Fibroblast of villous mesenchyme (primary cell): ENCODE results near the gene SLC25A38. TPM values are rescaled to one million over a fixed set of nuclear protein-coding genes. Genes with fewer than 3 reads are reported as not detected.

ENCODE experiments used
- DNase-seq: peaks from one replicate; pipeline ENCODE4 v3.0.0-alpha.2; 2010; ENCODE audit warnings: low read depth
- H3K4me3 ChIP-seq: 2 replicates; pipeline ENCODE4 v1.5.1; 2011; ENCODE audit warnings: low read depth, mild to moderate bottlenecking, low read length
- total RNA-seq: library from RNA; depleted of rRNA; stranded (reverse); fragments of >200 nt; gene quantifications from 2 replicates; pipeline ENCODE4 v1.2.3, GENCODE V29; 2012
- TF ChIP-seq, protein P1 (sequence below): IDR thresholded peaks from 2 replicates; pipeline ENCODE4 v1.5.1; 2012; ENCODE audit warnings: low read depth, mild to moderate bottlenecking, low read length; ENCODE audit not compliant: insufficient read depth

SLC25A38 gene
- total RNA-seq, 1 donor, result 22.5 TPM

DNA sequence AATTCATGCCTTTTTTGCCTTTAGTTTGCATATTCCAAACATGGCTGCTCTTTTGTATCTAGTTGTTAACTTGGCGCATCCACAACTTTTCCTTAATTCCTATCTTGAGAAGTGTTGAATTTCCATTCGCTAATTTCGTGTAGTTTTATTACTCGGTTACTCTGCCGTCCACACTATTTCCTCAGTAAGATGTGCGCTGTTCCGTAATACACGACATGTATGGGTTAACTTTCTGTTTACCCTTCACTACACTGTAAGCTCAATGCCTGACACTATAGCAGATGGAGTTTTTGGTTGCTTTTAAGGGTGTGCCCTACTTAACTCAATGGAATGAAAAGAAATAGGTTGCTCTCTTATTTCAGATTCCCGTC is 24.1 kb downstream of the SLC25A38 start:
- DNase-seq, result peak; percentile 52
- TF ChIP-seq, protein P1, sequence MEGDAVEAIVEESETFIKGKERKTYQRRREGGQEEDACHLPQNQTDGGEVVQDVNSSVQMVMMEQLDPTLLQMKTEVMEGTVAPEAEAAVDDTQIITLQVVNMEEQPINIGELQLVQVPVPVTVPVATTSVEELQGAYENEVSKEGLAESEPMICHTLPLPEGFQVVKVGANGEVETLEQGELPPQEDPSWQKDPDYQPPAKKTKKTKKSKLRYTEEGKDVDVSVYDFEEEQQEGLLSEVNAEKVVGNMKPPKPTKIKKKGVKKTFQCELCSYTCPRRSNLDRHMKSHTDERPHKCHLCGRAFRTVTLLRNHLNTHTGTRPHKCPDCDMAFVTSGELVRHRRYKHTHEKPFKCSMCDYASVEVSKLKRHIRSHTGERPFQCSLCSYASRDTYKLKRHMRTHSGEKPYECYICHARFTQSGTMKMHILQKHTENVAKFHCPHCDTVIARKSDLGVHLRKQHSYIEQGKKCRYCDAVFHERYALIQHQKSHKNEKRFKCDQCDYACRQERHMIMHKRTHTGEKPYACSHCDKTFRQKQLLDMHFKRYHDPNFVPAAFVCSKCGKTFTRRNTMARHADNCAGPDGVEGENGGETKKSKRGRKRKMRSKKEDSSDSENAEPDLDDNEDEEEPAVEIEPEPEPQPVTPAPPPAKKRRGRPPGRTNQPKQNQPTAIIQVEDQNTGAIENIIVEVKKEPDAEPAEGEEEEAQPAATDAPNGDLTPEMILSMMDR, result no peak
- peak overlapping the region; percentile 78 for H3K4me3 ChIP-seq

DNA sequence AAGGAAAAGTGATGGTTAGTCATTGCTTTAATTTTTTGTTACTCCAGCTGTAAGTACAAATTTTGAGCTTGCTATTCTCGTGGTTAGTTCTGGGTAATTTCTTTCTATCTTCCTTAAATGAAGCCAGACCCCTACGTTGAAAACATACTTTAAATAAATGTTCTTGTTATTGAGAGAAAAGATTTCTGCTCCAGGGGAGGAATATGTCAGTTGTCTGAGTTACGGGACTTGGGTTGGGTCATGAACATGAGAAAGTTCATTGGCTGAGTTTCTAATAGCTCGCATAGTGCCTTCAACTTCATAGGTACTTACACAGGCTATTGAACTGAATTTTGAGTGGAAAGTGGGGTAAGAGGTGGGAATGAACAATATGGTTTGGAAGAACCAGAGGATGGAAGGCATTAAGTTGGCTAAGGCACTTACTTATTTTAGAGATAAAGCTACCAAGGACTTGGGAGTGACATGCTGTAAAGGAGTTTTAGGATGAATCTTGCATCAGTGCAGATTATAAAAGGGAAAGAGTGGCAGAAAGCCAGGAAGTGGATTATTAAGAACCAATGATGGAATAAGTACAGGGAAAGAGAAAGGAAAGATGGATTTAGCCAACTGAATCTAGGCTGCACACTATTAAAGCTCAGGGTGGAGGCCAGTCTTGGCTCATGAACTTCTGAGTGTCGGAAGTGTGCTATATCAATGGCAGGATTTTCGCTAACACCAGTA is 24.8 kb downstream of the SLC25A38 start:
- TF ChIP-seq, protein P1, result no peak
- peak overlapping the region; percentile 78 for H3K4me3 ChIP-seq
- DNase-seq, result peak; percentile 58

DNA sequence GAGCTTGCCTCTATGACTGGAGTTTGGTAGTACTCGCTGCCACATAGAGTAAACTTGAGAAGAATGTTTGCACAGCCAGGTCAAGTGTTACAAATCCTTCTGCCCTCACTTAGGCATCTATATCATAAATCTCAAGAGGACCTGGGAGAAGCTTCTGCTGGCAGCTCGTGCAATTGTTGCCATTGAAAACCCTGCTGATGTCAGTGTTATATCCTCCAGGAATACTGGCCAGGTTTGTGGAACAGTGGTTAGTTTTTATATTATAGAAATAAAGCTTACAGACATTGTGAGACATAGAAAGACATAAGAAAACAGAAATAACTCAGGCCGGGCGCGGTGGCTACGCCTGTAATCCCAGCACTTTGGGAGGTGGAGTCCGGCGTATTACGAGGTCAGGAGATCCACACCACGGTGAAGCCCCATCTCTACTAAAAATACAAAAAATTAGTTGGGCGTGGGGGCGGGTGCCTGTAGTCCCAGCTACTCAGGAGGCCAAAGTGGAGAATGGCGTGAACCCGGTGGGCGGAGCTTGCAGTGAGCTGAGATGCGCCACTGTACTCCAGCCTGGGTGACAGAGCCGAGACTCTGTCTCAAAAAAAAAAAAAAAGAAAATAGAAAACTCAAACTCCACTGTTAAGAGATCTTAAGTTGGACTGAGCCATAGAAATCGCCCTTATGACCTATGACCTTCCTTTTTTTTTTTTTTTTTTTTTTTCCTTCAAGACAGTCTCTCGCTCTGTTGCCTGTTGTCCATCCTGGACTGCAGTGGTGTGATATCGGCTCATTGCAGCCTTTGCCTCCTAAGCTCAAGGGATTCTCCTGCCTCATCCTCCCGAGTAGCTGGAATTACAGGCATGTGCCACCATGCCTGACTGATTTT is 25.6 kb downstream of the SLC25A38 start:
- TF ChIP-seq, protein P1, result no peak
- DNase-seq, result no peak
- H3K4me3 ChIP-seq, result no peak overlapping the region

DNA sequence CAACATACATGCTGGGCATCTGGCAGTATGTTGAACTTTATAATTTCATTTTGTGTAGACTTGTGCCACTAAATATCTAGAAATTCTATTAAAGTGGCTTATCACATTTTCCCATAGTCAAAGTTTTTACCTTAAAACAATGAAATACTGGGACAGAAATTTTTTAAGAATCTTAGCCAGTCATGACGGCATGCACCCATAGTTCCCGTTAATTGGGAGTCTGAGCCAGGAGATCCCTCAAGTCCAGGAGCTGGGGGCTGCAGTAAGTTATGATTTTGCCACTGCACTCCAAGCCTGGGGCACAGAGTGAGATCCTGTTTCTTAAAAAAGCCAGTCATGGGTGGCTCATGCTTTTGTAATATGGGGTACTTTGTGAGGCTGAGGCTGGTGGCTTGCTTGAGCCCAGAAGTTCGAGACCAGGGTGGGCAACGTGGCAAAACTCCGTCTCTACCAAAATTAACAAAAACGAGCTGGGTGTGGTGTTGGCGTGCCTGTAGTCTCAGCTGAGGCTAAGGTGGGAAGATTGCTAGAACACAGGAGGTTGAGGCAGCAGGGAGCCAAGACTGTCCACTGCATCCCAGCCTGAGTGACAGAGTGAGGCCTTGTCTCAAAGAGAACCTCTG is 26.5 kb downstream of the SLC25A38 start:
- TF ChIP-seq, protein P1, result no peak
- no peak for DNase-seq
- H3K4me3 ChIP-seq, result no peak overlapping the region

DNA sequence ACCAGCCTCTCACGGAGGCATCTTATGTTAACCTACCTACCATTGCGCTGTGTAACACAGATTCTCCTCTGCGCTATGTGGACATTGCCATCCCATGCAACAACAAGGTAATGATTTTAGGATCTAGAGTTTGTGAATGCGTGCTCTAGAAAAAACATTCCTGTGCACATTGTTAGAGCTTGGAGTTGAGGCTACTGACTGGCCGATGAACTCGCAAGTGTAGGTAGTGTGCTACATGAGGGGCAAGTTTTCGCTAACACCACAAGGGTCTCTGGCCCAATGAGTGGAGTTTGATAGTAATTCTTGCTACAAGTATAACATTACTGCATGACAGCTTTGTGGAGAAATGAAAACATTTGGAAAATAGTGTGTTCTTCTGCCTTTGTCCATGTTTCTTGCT is 27.7 kb downstream of the SLC25A38 start:
- DNase-seq, result no peak
- TF ChIP-seq, protein P1, result no peak
- H3K4me3 ChIP-seq, result no peak overlapping the region

DNA sequence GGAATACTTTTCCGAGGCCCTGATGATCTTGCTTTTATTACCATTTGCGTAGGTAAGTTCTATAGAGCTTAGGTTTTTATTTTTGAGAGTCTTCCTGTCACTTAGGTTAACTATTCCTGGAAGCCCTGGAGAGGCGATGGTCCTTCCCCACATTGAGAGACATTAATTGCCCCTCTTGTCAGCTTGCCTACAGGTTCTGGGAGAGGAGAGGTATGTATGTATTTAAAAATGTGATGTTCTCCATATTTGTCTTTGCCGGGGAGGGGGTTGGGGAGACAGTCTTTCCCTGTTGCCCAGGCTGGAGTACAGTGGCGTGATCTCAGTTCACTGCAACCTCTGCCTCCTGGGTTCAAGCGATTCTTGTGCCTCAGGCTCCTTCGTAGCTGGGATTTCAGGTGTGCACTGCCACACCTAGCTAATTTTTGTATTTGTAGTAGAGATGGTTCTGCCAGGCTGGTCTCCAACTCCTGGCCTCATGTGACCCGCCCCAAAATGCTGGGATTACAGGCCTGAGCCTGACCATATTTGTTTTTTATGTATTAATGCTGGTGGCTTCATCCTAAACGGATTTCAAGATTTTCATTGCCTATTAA is 29.6 kb downstream of the SLC25A38 start:
- TF ChIP-seq, protein P1, result no peak
- no peak overlapping the region for H3K4me3 ChIP-seq
- DNase-seq, result no peak
